Measurements from ENCODE around the gene AZI2. TPM values are rescaled to one million over a fixed set of nuclear protein-coding genes. Genes with fewer than 3 reads are reported as not detected.

The AZI2 gene
- polyA plus RNA-seq, 2 of the 4 experiments (the other 2 are of a cell fraction), result 35.6 to 99.4 TPM

GRCh38 chr3:28300345-28300962 is 48.2 kb downstream of the AZI2 start (continued):
- TF ChIP-seq JUNB (IDR thresholded peaks at IDR 0.05) (no peak), TP53 (CRISPR knock-in tag; IDR thresholded peaks at IDR 0.05) (no peak), PBX3 (IDR thresholded peaks at IDR 0.05) (no peak), E2F6 (IDR thresholded peaks at IDR 0.05; ENCODE audit: borderline replicate concordance, low read depth) (no peak)

GRCh38 chr3:28299705-28300104 is 48.9 kb downstream of the AZI2 start:
- H3K4me3 ChIP-seq, result no peak overlapping the region
- WGBS (ENCODE audit: missing lambda C conversion rate), result 83% methylated on average over 1 of the region's 1 CpG
- DNase-seq (ENCODE audit: low read depth in 1 of 2, low spot score in 1 of 2) (no peak), ATAC-seq (no peak), FAIRE-seq (no peak)
- ChIA-PET POLR2A (no interaction called here), CTCF (interaction anchor here (1.1 kb wide), 1 partner anchor 588 kb away, joined by 6 read pairs; no protein-coding TSS in a partner anchor)
- no peaks in the 10 kb centered on the region for H3K9me3 ChIP-seq
- no peak for TF ChIP-seq CHD4 (IDR thresholded peaks at IDR 0.05; ENCODE audit: borderline replicate concordance)
- no peak for TF ChIP-seq EP300 (IDR thresholded peaks at IDR 0.05)
- no peak for TF ChIP-seq JUN (IDR thresholded peaks at IDR 0.05)
- no peak for TF ChIP-seq MYC (IDR thresholded peaks at IDR 0.05; ENCODE audit: borderline replicate concordance, low read length)
- TF ChIP-seq RFX5 (IDR thresholded peaks at IDR 0.05), result no peak
- no peak for TF ChIP-seq EHMT2 (IDR thresholded peaks at IDR 0.05; ENCODE audit: low read depth)
- no peak for TF ChIP-seq HOXB13 (CRISPR knock-in tag; IDR thresholded peaks at IDR 0.05; ENCODE audit: low read depth)
- TF ChIP-seq KDM1A (IDR thresholded peaks at IDR 0.05; ENCODE audit: low read depth), result no peak
- no peak for TF ChIP-seq MAFK (IDR thresholded peaks at IDR 0.05; ENCODE audit: partially characterized antibody)
- no peak for TF ChIP-seq ZC3H11A (IDR thresholded peaks at IDR 0.05)
- TF ChIP-seq BCL3 (IDR thresholded peaks at IDR 0.05), result no peak
- no peak for TF ChIP-seq FOSL2 (IDR thresholded peaks at IDR 0.05)
- no peak for TF ChIP-seq FOSL2 (CRISPR knock-in tag; IDR thresholded peaks at IDR 0.05)
- no peak for TF ChIP-seq NFE2L2 (conservative IDR thresholded peaks at IDR 0.05; ENCODE audit: low read length)
- TF ChIP-seq POLR2AphosphoS2 (conservative IDR thresholded peaks at IDR 0.05; ENCODE audit: low read length), result no peak
- no peak for TF ChIP-seq ATOH8 (CRISPR knock-in tag; IDR thresholded peaks at IDR 0.05; ENCODE audit: low read depth)
- no peak for TF ChIP-seq ZSCAN20 (CRISPR knock-in tag; IDR thresholded peaks at IDR 0.05)
- no peak for TF ChIP-seq RARB (CRISPR knock-in tag; IDR thresholded peaks at IDR 0.05)
- H3K4me1 ChIP-seq, result no peaks in the 10 kb centered on the region; the same call in 2 of the 3 replicates
- no peak overlapping the region for H3K27ac ChIP-seq
- no peak overlapping the region for H3K4me2 ChIP-seq

- no peaks in the 10 kb centered on the region; the same call in 2 of the 3 replicates for H3K4me1 ChIP-seq
- CTCF ChIA-PET, result interaction anchor here (1.1 kb wide), 1 partner anchor 584 kb away, joined by 3 read pairs; no protein-coding TSS in a partner anchor
- FAIRE-seq, result no peak
- H3K27ac ChIP-seq, result no peak overlapping the region
- ATAC-seq, result no peak
- H3K4me2 ChIP-seq, result no peak overlapping the region
- DNase-seq (ENCODE audit: low read depth in 1 of 2, low spot score in 1 of 2), result no peak
- H3K4me3 ChIP-seq, result no peak overlapping the region
- POLR2A ChIA-PET, result no interaction called here
- no peaks in the 10 kb centered on the region for H3K9me3 ChIP-seq
- TF ChIP-seq E2F6 (IDR thresholded peaks at IDR 0.05; ENCODE audit: borderline replicate concordance, low read depth) (no peak), CTCF (IDR thresholded peaks at IDR 0.05) (no peak), BCL3 (IDR thresholded peaks at IDR 0.05) (no peak)
Measured at GRCh38 chr3:28295898-28296490, 52.6 kb downstream of the AZI2 start.

Data from A549 (cell line).